ENCODE measurements around the gene FLT1.

DNA sequence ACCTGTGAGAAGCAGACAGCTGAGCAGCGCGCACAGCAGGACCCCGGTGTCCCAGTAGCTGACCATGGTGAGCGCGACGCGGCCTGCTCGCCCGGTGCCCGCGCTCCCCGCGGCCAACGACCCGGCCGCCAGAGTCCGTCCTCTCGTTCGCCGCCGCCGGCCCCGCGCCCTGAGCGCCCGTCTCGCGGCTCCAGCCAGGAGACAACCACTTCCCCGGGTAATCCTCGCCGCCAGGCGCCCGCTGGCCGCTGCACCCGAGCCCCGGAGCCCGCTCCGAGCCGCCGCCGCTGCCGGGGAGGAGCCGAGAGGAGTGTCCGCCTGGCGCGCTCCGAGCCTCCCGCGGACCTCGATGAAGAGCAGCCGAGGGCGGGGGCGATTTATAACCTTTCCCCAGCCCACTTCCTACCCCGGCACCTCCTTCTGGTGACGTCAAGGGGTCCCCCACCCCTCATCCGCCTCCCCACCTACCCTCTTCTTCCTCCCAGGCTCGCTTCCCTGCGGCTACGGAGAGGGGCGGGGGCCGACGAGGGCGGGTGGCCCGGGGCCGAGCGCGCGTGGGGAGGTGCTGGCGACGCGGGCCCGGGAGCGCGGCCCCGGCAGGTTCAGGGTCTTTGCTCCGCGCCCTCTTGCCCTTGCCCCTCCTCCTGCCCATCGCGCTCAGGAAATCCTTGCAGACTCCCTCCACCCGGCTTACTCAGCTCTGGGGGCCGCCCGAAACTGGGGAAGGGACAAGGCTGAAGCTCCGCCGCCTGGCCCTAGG lies at the start of gene FLT1:
- TF ChIP-seq, protein P1, sequence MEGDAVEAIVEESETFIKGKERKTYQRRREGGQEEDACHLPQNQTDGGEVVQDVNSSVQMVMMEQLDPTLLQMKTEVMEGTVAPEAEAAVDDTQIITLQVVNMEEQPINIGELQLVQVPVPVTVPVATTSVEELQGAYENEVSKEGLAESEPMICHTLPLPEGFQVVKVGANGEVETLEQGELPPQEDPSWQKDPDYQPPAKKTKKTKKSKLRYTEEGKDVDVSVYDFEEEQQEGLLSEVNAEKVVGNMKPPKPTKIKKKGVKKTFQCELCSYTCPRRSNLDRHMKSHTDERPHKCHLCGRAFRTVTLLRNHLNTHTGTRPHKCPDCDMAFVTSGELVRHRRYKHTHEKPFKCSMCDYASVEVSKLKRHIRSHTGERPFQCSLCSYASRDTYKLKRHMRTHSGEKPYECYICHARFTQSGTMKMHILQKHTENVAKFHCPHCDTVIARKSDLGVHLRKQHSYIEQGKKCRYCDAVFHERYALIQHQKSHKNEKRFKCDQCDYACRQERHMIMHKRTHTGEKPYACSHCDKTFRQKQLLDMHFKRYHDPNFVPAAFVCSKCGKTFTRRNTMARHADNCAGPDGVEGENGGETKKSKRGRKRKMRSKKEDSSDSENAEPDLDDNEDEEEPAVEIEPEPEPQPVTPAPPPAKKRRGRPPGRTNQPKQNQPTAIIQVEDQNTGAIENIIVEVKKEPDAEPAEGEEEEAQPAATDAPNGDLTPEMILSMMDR (conservative IDR thresholded peaks at IDR 0.05 in 1 of 2, IDR thresholded peaks at IDR 0.05 in 1 of 2; ENCODE audit: low read depth in 1 of 2, low read length in 2 of 2), result no peak
- TF ChIP-seq EZH2 (IDR thresholded peaks at IDR 0.05; ENCODE audit: low read length, missing control alignments), result no peak

Data from fibroblast of lung (primary cell).